Measurements from ENCODE around the gene TMEM248.
"Not testable (repeated sequence)": the region's sequence is repeated elsewhere in the genome, so short reads cannot be mapped to it uniquely, and the experiment has no call there.

The TMEM248 gene

DNA sequence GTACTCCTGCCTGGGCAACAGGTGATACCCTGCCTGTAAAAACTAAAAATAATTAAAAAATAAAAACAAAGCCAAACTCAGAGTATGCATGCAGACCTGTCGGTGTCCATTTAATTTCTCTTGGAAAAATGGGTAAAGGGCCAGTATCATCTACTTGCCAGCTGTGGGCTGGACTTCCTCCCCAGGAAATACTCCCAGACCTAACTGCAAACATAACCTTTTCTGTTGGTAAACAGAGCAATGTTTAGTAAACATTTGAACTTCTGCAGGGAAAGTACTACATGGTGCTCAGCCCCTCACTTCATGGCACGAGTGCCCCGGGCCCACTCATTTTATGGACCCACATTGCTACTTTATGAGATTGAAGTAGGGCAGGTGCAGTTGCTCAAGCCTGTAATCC lies 10.2 kb upstream of the TMEM248 start:
- DNase-seq (ENCODE audit: low spot score): no peak

DNA sequence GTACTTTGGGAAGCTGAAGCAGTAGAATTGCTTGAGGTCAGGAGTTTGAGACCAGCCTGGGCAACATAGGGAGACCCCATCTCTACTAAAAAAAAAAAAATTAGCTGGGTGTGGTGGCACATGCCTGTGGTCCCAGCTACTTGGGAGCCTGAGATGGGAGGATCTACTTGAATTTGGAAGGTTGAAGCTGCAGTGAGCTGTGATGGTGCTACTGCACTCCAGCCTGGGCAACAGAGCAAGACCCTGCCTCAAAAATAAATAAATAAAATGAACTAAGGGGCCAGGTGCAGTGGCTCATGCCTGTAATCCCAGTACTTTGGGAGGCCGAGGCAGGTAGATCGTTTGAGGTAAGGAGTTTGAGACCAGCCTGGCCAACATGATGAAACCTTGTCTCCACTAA lies 9.8 kb upstream of the TMEM248 start:
- not testable (repeated sequence) for DNase-seq (ENCODE audit: low spot score)

DNA sequence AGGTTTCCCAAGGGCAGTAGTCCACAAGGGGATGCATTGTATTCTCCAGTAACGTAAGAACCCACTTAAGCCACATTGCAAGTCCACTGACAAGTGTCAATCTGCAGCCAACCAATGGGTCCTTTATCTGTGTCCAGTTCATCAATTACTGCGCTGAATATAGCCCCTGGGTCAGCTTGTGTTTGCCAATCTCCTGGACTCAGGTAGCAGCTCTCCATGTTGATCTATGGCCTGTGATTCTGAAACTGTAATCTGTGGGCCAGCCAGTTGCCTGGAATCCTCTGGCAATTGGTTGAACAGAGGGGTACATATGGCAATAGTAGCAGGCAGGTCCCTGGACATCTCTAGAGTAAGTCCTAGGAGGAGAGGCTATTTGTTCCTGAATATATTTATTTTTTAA lies 8.8 kb upstream of the TMEM248 start:
- no peak for DNase-seq (ENCODE audit: low spot score)

DNA sequence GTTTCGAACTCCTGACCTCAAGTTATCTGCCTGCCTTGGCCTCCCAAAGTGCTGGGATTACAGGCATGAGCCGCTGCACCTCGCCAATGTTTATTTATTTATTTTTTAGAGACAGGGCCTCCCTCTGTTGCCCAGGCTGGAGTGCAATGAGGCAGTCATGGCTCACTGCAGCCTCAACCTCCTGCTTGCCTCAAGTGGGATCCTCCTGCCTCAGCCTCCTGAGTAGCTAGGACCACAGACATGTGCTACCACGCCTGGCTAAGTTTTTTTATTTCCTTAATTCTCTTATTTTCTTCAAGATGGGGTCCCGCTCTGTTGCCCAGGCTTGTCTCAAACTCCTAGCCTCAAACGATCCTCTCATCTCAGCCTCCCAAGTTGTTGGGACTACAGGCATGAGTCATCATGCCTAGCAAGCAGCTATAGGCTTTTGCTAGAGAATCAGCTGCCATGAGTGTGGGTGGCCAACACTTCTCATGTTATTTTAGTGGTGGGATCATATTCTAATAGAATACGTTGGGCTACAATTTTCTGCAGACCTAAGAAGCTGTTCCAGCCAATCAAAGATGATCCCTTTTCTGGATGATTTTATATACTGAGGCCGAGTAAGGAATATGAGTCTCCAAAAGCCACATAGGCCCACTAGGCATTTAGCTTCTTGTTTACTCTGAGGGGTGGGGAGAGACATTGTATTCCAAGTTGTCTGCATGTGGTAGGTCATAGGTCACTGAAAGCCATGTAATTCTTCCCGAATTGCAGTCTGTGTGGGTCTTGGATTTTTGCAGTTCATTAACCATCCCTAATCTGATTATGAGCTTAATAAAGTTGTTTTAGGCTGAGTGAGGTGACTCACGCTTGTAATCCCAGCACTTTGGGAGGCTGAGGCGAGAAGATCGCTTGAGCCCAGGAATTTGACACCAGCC lies 7.6 kb upstream of the TMEM248 start:
- peak; percentile 67 for DNase-seq (ENCODE audit: low spot score)

DNA sequence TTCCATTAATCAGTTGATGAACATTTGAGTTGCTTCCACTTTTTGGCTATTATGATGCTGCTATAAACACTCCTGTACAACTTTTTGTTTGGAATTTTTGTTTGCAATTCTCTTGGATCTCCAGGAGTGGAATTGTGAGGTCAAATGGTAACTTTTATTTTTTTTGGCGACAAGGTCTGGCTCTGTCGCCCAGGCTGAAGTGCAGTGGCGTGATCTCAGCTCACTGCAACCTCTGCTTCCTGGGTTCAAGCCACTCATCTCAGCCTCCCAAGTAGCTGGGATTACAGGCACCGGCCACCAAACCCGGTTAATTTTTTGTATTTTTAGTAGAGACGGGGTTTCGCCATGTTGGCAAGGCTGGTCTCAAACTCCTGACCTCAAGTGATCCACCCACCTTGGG lies 3.1 kb upstream of the TMEM248 start:
- DNase-seq (ENCODE audit: low spot score): not testable (repeated sequence)

DNA sequence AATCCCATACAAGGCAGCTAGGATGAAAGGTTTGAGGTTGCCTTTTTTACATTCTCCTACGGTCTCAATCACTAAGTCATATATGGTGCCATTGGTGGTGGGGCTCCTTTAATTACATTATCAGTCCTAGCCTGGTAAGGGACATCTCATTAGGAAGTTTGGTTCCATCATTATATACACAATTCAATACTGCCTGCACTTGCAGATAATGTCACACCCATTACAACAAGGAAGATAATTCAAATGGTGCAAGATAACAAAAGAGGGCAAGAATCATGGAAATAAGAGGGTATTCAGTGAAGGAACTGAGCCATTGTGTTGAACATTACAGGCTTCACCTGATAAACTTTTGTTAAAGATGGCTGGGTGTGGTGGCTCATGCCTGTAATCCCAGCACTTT lies 1.7 kb upstream of the TMEM248 start:
- no peak for DNase-seq (ENCODE audit: low spot score)

DNA sequence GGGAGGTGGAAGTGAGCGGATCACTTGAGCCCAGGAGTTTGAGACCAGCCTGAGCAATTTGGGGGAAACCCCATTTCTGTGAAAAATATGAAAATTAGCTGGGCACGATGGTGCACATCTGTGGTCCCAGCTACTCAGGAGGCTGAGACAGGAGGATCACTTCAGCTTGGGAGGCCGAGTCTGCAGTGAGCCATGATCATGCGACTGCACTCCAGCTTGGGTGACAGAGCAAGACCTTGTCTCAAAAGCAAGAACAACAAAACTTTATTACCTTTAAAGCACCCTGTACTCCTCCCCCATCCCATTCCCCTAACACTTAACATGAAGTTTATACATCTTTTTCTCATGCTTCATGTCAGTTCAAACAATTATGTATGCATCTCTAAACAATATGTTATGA lies 1.3 kb upstream of the TMEM248 start:
- DNase-seq (ENCODE audit: low spot score): no peak

DNA sequence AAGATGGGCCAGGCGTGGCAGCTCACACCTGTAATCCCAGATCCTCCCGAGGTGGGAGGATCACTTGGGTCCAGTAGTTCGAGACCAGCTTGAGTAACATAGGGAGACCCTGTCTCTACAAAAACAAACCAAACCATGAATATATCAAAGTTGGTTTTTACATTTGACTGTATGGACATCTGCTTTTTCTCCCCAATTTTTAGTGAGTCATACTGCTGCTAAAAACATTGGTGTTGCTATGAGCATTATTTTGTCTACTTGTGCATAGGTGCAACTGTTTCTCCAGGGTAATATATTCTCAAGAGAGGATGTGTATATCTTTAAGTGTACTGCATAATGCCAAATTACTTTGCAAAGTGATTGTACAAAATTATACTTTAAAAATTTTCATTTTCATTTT lies 769 bp upstream of the TMEM248 start:
- DNase-seq (ENCODE audit: low spot score): no peak

DNA sequence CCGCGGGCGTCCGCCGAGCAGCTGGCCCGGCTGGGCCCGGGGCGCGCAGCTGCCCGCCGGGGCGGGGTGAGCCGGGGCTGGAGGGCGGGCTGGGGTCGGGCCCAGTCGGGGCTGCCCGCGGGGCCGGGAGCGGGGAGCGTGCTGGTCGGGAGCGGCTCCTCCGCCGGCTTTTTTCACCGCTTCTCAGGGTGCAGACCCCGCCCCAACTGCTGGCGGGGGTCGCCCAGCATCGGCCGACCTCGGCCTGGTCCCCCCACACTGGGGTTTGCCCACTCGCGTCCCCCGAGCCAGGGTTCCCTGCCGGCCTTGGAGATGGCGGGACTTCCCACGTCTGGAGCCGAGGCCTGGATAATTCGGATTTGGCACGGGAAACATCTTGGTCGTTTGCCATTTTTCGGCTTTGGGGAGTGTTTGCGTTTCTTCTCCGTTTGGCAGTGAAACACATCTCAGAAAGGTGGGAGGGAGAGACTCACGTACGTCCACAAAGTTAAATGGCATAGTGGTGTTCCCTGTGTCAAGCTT lies 432 bp downstream of the TMEM248 start:
- peak; percentile 47 for DNase-seq (ENCODE audit: low spot score)

DNA sequence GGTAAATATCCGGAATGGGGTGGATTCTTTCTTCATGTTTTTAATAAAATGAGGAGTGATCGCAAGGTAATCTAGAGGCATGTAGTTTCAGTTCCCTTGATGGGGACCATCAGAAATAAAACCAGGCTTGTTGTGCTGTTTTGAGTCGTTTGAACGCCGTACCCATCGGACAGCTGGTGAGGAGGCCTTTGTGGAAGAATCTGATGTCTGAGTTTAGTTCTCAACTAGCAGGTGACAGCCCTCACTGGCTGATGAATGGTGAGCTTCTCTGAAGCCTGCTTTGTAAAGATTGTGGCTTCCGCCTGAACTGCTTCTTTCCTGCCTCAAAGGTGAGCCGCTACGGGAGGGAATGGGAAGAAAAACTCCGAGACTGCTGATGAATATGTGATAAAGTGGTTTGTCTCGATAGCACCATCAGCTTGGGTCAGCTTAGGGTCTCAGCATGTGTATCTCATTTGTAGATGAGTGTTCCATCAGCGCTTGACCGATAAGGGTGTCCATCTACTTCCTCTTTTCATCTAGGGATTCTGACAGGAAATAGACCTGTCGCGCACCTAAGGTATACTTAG lies 977 bp downstream of the TMEM248 start:
- DNase-seq (ENCODE audit: low spot score): peak; percentile 45

DNA sequence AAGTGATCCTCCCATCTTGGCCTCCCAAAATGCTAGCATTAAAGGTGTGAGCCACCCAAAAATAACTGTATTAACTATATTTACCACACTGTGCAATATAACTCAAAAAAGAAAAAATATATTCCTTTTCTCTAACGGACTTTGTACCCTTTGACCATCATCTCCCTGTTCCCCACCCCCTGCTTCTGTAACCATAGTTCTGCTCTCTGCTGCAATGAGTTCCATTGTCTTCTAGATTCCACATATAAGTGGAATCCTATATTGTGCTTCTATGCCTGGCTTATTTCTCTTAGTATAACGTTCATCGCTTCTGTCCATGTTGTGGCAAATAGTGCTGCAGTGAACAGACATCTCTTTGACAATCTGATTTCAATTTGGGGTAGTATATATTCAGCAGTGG lies 4.2 kb downstream of the TMEM248 start:
- no peak for DNase-seq (ENCODE audit: low spot score)

DNA sequence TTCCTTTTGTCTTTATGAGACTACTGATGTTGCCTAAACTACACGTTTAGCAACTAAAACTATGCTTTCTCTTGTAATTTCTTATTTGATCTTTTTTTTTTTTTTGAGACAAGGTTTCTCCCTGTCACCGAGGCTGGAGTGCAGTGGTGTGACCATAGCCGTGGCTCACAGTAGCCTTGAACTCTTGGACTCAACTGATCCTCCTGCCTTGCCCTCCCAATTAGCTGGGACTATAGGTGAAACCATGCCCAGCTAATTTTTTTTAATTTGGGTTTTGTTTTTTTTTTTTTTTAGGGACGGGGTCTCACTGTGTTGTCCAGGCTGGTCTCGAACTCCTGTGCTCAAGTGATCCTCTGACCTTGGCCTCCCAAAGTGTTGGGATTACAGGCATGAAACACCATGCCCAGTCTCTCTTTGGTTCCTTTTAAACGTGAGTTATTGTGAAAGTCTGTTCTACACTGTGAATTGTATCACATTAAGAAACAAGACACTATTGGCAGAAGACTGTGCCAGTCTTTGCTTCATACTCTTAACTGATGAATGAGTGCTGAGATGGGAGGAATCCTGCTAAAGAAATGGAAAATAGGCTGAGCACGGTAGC lies 6.4 kb downstream of the TMEM248 start:
- DNase-seq (ENCODE audit: low spot score): no peak

DNA sequence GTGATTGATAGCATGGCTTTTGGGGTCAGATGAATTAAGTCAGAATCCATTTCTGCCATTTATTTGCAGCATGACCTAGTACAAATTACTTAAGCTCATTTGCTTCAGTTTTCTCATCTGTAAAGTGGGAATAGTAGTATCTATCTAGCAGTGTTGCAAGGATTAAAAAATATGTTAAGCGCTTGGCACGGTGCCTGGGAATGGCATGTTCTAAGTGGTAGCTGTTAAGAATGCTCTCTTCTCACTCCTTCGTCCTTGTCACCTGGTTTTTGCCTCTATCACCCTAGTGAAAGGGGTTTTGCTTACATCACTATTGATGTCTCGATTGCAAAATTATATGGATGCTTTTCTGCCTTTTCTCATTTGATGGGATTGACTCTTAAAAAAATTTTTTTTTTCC lies 7.4 kb downstream of the TMEM248 start:
- DNase-seq (ENCODE audit: low spot score): no peak

DNA sequence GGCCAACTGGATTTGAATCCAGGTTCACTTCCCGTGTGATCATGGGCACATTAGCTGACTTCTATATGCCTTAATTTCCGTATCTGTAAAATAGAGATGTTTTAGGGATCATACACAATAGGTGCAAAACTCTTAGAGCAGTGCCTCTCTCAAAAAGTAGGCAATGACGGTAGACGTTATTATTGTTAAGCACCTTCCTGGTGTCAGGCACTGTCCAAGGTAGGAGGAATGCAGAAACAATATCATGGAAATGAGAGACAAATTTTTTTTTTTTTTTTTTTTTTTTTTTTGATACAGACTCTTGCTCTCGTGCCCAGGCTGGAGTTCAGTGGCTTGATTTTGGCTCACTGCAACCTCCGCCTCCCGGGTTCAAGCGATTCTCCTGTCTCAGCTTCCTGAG lies 8.1 kb downstream of the TMEM248 start:
- DNase-seq (ENCODE audit: low spot score): no peak

DNA sequence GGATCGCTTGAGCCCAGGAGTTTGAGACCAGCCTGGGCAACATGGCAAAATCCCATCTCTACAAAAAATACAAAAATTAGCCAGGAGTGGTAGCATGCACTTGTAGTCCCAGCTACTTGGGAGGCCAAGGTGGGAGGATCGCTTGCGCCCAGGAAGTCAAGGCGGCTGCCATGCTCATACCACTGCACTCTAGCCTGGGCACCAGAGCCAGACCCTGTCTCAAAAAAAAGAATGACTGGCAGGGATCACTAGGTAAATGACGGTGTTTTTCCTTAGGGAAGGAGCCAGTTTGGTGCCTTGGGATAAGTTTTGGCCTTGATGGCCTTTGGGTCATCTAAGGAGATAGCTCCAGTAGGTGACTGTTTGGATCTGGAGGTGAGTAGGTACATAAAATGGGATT lies 8.9 kb downstream of the TMEM248 start:
- no peak for DNase-seq (ENCODE audit: low spot score)

DNA sequence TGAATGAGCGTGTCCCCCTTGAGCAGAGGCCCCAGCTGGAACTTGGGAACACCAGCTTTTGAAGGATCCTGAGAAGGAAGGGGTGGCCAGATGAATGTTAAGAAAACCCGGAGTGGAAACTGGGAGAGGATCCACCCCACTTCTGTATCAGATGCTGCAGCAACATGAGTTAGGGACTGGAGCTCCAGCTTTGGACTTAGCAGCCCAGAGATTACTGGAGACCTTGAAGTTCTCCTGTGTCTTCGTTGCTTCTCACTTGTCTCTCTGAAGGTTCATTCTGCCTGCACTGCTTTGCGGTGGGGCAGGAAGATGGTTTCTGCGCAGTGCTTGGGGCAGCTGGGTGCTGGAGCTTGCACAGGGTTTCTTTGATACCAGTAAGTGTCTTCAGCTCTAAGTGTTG lies 9.3 kb downstream of the TMEM248 start:
- DNase-seq (ENCODE audit: low spot score): no peak

DNA sequence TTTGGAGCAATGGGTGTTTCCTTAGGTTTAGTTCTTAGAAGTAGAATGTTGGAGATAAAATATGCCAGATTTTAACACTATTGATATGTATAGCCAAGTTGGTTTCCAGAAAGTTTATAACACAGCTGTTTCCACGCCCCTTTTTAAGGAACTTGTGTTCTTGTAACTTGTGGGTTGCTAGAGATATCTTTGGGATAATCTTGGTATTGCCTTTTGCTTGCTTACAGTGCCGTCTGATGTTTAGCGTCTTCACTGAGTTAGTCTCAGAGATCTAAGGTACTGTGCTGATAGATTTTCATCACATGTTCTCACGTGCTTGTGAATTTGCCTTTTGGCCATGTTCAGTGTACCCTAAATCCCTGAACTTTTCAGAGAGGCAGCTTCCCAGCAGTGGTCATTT lies 12.4 kb downstream of the TMEM248 start:
- no peak for DNase-seq (ENCODE audit: low spot score)

DNA sequence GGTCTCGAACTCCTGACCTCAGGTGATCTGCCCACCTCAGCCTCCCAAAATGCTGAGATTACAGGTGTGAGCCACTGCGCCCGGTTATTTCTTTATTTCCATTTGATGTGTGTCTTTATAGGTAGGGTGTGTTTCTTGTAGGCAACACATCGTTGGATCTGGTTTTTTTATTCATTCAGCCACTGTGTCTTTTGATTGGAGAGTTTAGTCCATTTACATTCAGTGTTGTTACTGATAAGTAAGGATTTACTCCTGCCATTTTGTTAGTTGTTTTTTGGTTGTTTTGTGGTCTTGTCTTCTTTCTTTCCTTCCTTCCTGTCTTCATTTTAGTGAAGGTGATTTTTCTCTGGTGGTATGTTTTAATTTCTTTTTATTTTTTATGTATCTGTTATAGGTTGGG lies 16.9 kb downstream of the TMEM248 start:
- DNase-seq (ENCODE audit: low spot score): no peak

DNA sequence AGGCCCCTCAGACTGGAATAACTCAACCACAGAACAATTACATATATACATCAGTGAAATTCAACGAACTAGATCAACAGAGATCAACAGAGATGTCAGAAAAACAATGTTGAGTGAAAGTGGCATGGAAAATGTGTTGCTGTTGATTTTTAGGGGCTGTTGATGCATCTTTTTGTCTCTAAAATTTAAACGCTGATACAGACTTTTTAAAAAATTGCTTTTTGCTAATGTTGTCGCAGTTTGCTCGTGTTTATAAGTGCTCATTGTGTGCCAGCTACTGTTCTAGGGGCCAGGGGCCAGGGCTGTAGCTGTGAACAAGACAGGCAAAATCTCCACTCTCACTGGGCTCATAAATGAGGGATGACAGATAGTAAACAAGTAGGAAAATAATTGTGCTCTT lies 18.3 kb downstream of the TMEM248 start:
- DNase-seq (ENCODE audit: low spot score): no peak

DNA sequence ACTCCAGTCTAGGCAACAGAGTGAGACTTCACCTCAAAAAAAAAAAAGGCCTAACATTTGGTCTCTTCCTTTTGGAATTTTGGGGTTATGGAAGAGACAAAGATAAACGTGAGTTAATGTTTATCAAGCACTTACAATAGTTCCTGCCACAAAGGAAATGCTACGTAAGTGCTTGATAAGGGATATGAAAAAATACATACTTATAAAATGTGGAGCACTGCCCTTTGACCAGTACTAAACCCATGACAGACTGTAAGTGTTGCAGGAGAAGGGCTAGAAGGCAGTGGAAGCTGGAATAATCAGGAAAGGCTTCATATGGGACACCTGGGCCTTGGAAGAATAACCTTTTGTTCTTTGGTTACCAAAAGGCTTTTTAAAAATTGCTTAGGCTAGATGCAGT lies 25.5 kb downstream of the TMEM248 start:
- DNase-seq (ENCODE audit: low spot score): no peak

DNA sequence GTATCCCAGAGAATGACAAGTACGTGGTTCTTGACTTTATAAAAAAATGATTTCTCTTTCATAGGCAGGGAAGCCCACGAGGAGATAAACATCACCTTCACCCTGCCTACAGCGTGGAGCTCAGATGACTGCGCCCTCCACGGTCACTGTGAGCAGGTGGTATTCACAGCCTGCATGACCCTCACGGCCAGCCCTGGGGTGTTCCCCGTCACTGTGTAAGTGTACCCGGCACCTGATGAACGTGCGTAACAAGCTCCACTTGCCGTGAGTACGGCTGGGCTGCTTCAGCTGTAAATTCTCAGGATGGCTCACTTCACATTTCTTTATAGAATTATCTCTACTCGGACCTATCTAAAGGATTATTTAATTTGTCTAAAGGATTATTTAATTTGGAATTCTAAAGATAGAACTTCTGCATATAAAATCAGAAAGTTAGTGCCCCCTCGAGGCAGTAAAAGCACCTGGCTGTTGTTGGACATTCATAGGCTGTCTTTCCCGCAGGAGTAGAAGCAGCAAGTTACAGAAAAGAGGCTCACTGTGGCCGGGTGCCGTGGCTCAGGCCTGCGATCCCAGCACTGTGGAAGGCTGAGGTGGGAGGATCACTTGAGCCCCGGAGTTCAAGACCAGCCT lies 27.6 kb downstream of the TMEM248 start:
- DNase-seq (ENCODE audit: low spot score): no peak

DNA sequence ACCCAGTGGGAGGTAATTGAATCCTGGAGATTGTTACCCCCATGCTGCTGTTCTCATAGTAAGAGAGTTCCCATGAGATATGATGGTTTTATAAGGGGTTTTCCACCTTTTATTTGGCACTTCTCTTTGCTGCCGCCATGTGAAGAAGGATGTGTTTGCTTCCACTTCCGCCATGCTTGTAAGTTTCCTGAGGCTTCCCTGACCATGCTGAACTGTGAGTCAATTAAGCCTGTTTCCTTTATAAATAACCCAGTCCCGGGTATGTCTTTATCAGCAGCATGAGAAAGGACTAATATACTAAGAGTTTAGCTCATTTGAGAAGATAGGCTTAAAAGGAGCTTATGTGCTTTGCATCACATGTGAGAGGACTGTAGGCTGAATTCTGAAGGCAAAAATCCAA lies 29.3 kb downstream of the TMEM248 start:
- DNase-seq (ENCODE audit: low spot score): no peak

DNA sequence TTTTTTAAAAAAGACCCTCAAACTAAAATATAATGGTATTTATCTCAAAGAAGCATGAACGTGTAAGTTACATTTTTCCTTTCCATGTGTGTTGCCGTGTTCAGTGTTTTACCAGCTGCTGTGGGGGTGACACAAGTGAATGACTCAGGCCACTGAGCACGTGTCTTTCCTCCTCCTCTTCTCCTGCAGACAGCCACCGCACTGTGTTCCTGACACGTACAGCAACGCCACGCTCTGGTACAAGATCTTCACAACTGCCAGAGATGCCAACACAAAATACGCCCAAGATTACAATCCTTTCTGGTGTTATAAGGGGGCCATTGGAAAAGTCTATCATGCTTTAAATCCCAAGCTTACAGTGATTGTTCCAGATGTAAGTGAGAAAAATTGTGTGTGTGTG lies 29.7 kb downstream of the TMEM248 start:
- no peak for DNase-seq (ENCODE audit: low spot score)

Data from HuH-7 (cell line).